GM19467 (cell line): ENCODE results near the gene PAIP2.
"Not testable (repeated sequence)": the region's sequence is repeated elsewhere in the genome, so short reads cannot be mapped to it uniquely, and the experiment has no call there.

Experiments
- ATAC-seq: cut with Tn5 transposase; IDR thresholded peaks from one replicate; pipeline ENCODE4 v1.9.1; 2021; ENCODE audit warnings: mild to moderate bottlenecking, moderate library complexity; ENCODE audit not compliant: unreplicated experiment

The PAIP2 gene

DNA sequence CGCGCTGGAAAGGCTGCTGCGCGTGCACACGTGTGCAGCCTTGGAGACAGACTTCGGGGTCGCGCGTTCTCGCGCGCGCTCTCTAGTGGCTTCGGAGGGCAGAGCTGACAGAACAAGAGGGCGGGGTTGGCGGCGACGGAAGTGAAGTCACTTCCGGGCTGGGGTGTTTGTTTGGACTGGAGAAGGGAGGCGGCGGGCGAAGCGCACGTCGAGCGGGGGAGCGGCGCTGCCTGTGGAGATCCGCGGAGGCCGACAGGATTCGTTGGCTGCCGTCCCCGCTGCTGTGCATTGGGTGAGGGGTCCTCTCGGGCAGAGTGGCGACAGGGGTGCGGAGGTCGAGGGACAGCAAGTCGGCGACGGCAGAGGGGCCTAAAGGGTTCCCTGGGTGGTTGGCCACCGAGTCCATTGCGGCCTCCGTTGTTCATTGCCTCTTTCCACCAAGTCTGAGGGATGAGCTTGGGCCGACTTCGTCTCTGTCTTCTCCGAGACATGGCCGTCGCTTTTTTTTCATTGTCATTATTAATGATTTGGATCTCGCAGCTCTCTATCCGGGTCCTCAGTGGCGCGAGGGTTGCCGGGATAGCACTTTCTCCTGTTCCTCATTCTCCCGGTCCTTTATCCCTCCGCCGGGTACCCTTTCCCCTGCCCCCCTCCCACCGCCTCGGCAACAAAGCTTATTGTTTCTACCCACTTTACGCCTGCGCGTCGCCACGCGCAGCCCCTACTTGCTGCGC, at the start of gene PAIP2:
PAIP2 (plus strand) TSS at position 166 of the 734 bp plus-strand sequence. CDS start 21,931 bp downstream, outside the sequence.
- ATAC-seq: peak; percentile 91

- no peak for ATAC-seq
Measured at GRCh38 chr5:139293202-139293506, 48.5 kb upstream of the PAIP2 start.

GRCh38 chr5:139293507-139294373, 47.9 kb upstream of the PAIP2 start, which contains the start of gene MATR3:
MATR3 (plus strand) TSS chr5:139293740; CDS start chr5:139307416, 13,676 bp downstream.
- peak; percentile 60 for ATAC-seq

DNA sequence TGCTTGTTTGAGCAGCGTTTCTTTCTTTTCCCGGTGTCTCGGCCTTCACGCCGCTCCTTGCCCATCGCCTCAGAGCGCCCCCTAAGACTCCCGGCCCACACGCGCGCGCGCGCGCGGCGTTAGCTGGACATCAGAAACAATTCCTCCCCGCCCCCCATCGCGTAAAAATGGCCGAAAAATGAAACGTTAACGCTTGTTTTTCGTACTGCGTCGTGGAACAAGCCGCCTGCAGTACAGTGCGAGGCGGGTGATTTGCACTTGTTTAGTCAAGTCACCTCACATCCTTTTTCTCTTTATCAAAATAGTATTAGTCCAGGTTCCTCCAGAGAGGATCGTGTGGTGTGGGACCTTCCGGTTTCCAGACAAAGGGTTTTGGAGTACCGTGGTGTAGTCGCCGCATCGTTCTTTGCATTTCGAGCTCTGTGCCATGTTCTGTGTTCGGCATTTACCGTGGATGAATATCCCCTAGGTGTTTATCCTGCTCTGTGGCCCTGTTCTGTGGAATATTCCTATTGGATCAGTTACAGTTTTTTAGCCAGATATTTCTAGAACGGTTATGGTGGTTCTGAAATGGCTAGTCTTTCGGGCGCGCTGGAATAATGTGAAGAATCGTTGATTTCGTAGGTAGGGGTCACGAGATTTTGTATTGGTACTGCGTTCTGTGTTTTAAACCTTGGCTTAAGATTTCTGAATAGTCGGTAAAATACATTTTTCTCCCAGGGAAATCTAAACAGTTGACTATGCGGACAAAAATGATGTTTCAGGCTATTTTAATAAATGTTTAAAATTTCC, 47.1 kb upstream of the PAIP2 start:
- ATAC-seq: peak; percentile 32

GRCh38 chr5:139295346-139296057, 46.2 kb upstream of the PAIP2 start:
- ATAC-seq: no peak

GRCh38 chr5:139296198-139296597, 45.5 kb upstream of the PAIP2 start:
- no peak for ATAC-seq

DNA sequence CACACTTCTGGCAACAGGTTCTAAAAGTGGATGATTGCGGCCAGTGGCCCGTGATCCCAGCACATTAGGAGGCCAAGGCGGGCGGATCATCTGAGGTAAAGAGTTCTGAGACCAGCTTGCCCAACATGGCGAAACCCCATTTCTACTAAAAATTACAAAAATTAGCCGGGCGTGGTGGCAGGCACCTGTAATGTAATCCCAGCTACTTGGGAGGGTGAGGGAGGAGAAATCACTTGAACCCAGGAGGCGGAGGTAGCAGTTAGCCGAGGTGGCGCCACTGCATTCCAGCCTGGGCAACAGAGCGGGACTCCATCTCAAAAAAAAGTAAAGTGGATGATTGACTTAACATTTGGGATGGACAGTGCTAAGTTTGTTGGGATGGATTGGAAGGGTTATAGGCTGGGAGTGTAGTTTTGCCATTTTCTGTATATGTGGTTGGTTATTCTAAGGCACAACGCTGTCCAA, 44.8 kb upstream of the PAIP2 start:
- no peak for ATAC-seq

DNA sequence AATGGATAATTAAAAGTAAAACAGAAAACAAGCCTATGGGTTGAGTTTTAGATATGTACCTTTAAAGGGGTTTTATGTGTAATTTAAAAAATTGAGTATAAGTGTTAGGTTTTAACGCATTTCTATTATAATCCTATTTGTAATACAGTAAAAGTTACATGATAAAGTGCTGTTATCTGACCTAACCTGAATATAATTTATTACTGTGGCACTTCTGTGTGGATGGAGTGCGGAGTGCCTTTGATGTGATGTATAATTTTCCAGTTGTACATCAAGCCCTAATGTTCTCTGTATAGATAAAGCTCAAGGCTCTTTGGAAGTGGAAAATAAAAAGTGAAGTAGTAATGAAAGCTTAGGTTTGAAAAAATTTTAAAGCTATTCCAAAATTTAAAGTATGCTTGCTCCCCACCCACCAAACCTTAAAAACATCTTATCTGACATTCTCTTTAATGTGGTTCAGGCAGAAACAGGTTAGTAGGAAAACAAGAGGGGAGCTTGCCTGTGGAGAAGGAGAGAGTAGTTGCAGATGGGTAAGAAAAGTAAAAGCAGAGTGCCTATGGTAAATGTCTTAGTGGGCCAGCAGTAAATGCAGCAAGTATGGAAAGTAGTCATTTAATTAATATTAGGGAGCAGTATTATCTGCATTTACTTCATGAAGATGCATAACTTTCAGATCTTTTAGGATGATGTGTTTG, 44.1 kb upstream of the PAIP2 start:
- no peak for ATAC-seq

- ATAC-seq: no peak
Measured at GRCh38 chr5:139298242-139298641, 43.4 kb upstream of the PAIP2 start.

DNA sequence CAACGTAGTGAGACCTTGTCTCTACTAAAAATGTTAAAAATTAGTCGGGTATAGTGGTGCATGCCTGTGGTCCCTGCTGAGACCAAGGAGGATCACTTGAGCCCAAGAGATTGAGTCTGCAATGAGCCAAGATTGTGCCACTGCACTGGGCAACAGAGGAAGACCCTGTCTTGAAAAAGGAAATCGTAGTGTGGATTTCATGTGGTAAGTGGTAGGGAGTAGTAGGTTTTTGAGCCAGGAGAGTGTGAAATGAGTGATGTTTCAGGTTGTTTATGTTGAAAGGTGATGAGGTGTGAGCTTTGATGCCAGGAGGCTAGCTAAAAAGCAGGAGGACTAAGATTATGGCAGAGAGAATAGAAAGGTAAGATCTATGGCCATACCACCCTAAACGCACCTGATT, 42.2 kb upstream of the PAIP2 start:
- no peak for ATAC-seq

DNA sequence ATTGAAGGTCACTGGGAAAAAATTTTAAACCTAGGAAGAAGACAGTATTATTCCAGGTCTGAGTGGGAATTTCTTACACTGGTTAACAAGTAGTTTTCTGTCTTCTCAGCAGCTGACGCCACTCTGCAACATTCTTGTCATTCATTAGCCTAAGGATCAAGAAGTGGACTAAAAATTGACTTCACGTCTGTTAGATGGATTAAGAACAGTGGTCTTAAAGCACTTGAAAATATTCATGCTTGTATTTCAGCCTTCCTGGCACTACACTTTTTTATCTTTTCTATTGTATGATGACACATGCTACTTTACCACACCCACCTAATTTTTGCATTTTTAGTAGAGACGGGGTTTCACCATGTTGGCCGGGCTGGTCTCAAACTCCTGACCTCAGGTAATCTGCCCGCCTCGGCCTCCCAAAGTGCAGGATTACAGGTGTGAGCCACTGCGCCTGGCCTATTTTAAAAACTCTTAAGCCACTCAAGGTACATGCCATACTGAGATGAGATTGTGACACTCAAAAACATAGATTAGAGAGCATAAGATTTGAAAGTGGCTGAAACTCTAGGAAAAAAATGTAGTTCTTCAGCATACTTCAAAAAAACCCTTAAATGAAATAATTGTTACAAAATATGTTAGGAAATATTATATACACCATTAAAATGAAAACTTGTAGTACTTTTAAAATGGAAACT, 39.7 kb upstream of the PAIP2 start:
- ATAC-seq: no peak

DNA sequence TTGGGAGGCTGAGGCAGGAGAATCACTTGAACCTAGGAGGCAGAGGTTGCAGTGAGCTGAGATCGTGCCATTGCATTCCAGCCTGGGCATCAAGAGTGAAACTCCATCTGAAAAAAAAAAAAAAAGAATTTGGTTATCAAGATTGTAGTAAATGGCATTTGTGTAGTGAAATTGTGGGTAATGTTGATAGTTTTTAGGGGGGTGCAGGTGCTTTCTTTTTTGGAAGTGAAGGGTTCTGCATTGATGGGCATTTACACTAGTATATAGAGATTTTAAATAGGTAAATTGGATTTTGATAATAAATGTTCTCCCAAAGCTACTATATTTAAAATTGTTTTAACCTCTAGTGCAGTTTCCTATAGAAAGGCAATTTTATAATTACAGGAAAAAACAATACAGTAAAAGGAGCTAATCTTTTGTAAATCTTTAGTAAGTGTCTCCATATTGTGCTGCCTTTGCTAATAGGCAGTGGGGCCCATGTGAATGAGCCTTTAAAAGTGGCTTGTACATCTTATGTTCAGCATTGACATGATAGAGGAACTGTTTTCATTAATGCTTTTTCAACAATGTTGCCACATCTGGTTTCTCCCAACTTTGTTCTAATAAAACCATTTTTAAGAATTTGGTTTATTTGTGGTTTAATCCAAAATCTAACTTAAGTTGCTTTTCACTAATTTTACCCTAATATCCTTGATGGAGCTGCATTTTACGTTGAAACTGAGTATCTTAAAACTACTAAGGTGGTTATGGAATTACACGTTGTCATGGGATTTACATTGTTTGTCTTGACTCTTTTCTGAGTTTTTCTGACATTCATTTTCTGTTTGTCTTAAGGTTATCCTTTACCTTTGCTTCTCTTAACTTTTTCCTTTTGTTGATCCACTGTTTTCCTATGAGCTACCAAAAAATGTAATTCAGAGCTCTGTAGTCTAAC, 37.0 kb upstream of the PAIP2 start:
- no peak for ATAC-seq

DNA sequence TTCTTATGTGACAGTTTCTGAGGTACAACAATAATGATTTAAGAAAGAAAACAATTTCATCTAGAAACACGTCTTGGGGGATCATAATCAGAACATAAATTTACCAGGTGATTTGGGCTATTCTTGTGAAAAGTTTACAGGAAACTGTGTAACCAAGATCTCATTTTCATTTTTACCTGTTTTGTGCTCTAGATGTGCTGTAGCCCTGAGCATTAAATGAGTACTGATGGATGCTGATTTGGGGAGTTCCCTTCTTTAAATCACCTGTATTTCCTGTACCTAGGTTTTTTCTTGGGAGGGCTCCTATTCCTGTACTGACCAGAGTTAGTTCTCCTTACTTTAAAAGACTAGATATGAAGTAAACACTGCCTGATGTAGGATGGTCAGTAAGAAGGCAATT, 35.5 kb upstream of the PAIP2 start:
- no peak for ATAC-seq

DNA sequence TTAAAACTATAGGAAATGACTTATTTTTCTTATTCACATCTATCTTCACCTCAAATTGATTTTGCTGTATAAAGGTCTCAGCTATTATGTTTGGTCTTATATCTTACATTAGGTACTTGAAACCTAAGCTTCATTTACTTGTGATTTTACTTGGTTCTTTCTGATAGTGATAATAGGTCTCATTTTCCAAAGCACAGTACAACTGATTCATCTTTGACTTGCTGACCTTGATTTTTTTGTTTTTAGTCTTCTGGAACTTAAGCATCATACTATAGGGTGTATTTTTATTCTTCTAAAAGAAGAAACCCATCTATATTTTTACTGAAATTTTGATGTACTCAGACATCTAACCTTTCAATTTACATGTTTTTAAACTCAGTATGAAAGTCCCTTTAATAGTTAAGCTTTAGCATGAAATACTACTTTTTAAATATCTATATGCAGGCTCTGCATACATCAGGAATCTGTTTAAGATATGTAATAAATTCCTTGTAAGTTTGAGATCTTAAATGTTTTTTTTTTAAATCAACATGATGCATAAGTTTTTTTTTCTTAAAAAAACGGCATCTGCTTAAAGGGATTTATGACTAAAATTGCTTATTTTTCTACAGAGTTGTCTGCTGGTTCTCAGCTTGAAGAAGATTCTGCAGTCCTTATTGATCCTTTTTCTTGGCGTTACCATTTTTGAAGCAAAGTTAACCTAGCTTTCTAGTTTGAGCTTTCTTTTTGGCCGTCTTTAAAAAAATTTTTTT, 34.9 kb upstream of the PAIP2 start:
- no peak for ATAC-seq

DNA sequence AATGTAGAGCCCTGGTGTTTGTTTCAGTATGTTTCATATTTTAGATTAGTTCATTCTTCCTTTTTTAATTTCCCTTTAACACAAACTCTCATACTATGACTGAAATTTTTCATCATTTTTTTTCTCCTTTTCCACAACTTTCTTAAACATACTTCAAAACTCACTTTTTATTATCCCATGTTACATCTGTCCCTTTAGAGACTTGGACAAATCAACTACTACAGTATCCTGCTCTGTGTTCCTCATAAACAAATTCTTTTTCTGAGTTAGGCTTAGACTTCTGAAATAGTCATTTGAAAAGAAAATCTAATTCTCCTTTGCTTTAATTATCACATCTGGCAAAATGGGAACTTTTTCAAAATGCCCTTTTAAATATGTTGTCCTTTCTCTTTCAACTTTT, 32.9 kb upstream of the PAIP2 start:
- ATAC-seq: no peak

- not testable (repeated sequence) for ATAC-seq
Measured at GRCh38 chr5:139310715-139311186, 30.9 kb upstream of the PAIP2 start.

DNA sequence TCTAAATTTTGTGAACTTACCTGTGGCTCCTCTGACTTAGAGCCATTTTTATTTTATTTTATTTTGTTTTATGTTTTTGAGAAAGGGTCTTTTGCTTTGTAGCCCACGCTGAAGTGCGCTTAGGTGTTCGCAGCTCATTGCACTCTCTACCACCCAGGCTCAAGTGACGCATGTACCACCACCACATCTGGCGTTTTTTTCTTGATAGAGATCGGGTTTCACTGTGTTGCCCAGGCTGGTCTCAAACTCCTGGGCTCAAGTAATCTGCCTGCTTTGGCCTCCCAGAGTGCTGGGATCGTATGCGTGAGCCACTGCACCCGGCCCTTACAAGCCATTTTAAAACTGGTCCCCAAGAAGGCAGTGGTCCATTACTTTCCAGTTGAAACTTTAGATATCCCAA, 29.6 kb upstream of the PAIP2 start:
- no peak for ATAC-seq

GRCh38 chr5:139314276-139314675, 27.4 kb upstream of the PAIP2 start:
- ATAC-seq: no peak
